HG03196 (cell line): Measurements from ENCODE around the gene RANBP10.
"Not testable (repeated sequence)": the region's sequence is repeated elsewhere in the genome, so short reads cannot be mapped to it uniquely, and the experiment has no call there.

ENCODE experiments used
- ATAC-seq: cut with Tn5 transposase; IDR thresholded peaks from one replicate; pipeline ENCODE4 v1.9.1; 2021; ENCODE audit not compliant: unreplicated experiment

Gene RANBP10

GRCh38 chr16:67780847-67781564 is 25.4 kb downstream of the RANBP10 start:
- no peak for ATAC-seq

GRCh38 chr16:67779256-67780014 is 26.9 kb downstream of the RANBP10 start:
- no peak for ATAC-seq

GRCh38 chr16:67775273-67775672 is 31.1 kb downstream of the RANBP10 start:
- no peak for ATAC-seq

- ATAC-seq = no peak
Observed at GRCh38 chr16:67774457-67774853, 31.9 kb downstream of the RANBP10 start.

- ATAC-seq = no peak
Observed at GRCh38 chr16:67773569-67774456, 32.5 kb downstream of the RANBP10 start.

- no peak for ATAC-seq
Observed at GRCh38 chr16:67773099-67773498, 33.3 kb downstream of the RANBP10 start.

GRCh38 chr16:67770346-67770991 is 35.9 kb downstream of the RANBP10 start:
- no peak for ATAC-seq

GRCh38 chr16:67767953-67768352 is 38.4 kb downstream of the RANBP10 start:
- no peak for ATAC-seq

- ATAC-seq = no peak
Observed at GRCh38 chr16:67766291-67766690, 40.1 kb downstream of the RANBP10 start.

- no peak for ATAC-seq
Observed at GRCh38 chr16:67764158-67764667, 42.1 kb downstream of the RANBP10 start.

GRCh38 chr16:67763066-67763465 is 43.3 kb downstream of the RANBP10 start:
- no peak for ATAC-seq

GRCh38 chr16:67762385-67762784 is 44.0 kb downstream of the RANBP10 start:
- no peak for ATAC-seq

- no peak for ATAC-seq
Observed at GRCh38 chr16:67761924-67762323, 44.4 kb downstream of the RANBP10 start.

GRCh38 chr16:67760956-67761230 is 45.5 kb downstream of the RANBP10 start:
- no peak for ATAC-seq

GRCh38 chr16:67760206-67760955 is 46.0 kb downstream of the RANBP10 start:
- no peak for ATAC-seq

- no peak for ATAC-seq
Observed at GRCh38 chr16:67758966-67759365, 47.4 kb downstream of the RANBP10 start.

- ATAC-seq = no peak
Observed at GRCh38 chr16:67758006-67758405, 48.4 kb downstream of the RANBP10 start.

- ATAC-seq = no peak
Observed at GRCh38 chr16:67752641-67753040, 53.7 kb downstream of the RANBP10 start.

- not testable (repeated sequence) for ATAC-seq
Observed at GRCh38 chr16:67751331-67751730, 55.0 kb downstream of the RANBP10 start.

GRCh38 chr16:67750466-67750865 is 55.9 kb downstream of the RANBP10 start:
- ATAC-seq = peak; percentile 67
